ENCODE results near the gene GLB1L3.

Gene GLB1L3, protein sequence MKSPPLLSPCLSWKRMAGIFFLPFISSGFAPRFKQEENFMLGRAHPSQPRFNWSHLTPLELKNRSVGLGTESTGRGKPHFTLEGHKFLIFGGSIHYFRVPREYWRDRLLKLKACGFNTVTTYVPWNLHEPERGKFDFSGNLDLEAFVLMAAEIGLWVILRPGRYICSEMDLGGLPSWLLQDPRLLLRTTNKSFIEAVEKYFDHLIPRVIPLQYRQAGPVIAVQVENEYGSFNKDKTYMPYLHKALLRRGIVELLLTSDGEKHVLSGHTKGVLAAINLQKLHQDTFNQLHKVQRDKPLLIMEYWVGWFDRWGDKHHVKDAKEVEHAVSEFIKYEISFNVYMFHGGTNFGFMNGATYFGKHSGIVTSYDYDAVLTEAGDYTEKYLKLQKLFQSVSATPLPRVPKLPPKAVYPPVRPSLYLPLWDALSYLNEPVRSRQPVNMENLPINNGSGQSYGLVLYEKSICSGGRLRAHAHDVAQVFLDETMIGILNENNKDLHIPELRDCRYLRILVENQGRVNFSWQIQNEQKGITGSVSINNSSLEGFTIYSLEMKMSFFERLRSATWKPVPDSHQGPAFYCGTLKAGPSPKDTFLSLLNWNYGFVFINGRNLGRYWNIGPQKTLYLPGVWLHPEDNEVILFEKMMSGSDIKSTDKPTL

DNA sequence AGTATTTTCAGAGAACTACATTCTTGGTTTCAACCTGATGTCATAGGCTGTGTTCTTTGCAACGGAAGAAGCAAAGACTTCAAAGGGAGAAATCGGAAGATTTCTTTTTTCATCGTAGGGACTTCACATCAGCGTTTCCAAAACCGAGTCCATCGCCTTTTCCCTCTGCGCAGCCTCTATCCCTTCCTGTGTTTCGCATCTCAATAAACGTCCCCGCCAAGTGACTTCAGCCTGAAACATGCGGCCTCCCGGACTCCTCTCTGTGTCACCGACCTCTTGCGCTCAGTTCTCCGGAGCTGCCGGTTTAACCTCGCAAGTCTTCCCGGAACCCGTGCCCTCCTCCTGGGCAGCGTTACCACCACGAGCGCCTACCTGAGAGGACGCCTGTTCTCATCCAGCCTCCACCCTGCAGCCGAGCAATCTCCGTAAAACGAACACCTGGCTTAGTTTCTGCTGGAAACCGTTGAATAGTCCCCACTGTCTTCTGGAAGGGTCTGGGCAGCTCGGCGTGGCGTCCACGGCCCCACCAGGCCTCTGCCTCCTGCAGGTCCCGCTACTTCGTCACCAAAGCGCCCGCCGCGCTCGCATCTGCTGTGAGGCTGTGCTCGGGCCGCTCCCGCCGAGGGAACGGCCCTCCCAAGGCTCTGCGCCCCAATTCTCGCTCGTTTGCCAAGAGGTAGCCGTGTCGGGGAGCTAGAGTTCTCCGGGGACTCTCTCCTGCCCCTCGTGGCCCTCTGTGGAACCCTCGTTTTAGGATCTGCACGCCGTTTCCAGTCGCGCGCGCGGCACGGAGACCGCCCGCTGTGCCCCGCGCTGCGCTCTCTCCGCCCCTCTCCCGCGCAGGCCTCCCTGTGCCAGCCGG lies at the start of gene GLB1L3:
GLB1L3 (plus strand) TSS at position 846 of the 862 bp plus-strand sequence. CDS start 362 bp downstream, outside the sequence.
- Mint-ChIP-seq H3K9me3 (peaks cover 7% of the 10 kb centered on the region), H3K27me3 (ENCODE audit: low read depth) (peaks cover 2% of the 10 kb centered on the region), H3K4me1 (ENCODE audit: low read depth) (peaks cover 53% of the 10 kb centered on the region), H3K27ac (peak within 1 kb of the TSS; percentile 87), H3K4me3 (peak within 1 kb of the TSS; percentile 89), H3K36me3 (ENCODE audit: low read depth) (peaks cover 27% of the 10 kb centered on the region)
- peak; percentile 79 for DNase-seq (ENCODE audit: low spot score)

DNA sequence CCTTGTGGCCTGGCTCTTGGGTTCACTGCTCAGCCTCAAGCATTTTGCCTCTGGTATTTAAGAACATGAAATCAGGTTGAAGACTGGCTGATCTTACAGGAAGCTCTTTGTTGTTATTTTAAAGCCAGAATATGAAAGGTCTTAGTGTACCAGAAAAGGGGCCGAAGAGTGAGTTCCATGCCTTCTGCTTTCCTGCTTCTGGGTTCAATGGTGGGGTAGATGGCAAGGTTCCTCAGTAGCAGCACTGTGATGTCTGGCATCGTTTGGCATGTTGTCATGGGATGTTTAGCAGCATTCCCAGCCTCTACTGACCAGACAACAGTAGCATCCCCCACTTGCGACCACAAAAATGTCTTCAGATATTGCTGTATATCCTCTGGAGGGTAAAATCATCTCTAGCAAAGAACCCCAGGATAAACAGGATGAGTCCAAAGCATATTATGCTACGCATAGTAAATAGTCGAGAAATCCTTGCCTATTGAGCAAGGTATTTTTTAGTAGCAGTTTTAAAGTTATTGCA lies 49.3 kb upstream of the GLB1L3 start:
- peaks cover 68% of the 10 kb centered on the region for H3K4me1 Mint-ChIP-seq (ENCODE audit: low read depth)
- peak overlapping the region; percentile 95 for H3K4me3 Mint-ChIP-seq
- no peaks in the 10 kb centered on the region for H3K9me3 Mint-ChIP-seq
- DNase-seq (ENCODE audit: low spot score), result no peak
- peaks cover 29% of the 10 kb centered on the region for H3K36me3 Mint-ChIP-seq (ENCODE audit: low read depth)
- no peak overlapping the region for H3K27ac Mint-ChIP-seq
- H3K27me3 Mint-ChIP-seq (ENCODE audit: low read depth), result no peaks in the 10 kb centered on the region

DNA sequence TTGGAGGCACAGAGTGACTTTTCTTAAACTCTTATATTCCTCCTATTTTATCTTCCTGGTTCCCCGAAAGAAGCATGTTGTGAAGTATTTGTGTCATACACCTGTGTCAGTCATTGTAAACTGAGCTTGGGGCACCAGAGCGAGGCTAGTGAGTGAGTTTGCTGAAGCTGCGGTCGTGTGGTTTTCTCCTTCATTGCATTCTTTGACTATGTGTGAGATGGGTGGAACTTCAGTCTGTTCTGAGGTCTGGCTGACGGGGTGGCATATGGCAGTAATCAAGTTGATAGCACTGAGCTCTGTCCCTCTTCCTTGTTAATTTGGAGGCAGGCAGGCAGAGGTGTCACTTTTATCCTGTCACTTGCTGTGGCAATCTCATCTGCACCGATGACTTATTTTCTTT lies 47.6 kb upstream of the GLB1L3 start:
- no peak for DNase-seq (ENCODE audit: low spot score)

DNA sequence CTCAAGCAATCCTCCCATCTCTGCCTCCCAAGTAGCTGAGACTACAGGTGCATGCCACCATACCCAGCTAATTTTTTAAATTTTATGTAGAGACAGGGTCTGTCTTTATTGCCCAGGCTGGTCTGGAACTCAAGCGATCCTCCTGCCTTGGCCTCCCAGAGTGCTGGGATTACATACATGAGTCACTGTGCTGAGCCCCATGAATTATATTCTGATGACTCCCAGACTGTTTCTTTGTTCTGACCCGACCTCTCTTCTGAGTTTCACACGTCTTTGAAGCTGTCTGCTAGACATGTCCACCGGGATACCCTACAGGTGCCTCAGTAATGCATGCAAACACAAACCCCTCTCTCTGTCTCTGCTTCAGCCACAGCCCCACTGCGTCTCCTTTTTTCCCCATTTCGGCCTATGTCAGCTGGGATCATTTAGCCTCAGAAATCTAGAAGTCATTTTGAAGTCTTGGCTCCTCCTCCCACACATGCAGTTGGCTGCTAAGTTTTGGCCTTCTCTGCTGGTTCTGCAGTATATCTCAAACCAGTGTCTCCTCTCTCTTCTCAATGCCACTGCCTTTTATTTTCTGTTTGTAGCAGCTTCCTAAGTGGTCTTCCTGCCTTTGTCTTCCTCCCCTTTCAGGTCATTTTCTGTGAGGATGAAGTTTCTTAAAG lies 46.9 kb upstream of the GLB1L3 start:
- Mint-ChIP-seq H3K9me3 (no peaks in the 10 kb centered on the region), H3K36me3 (ENCODE audit: low read depth) (peaks cover 14% of the 10 kb centered on the region), H3K4me1 (ENCODE audit: low read depth) (peaks cover 67% of the 10 kb centered on the region), H3K4me3 (no peak overlapping the region), H3K27ac (peak overlapping the region; percentile 28), H3K27me3 (ENCODE audit: low read depth) (no peaks in the 10 kb centered on the region)
- no peak for DNase-seq (ENCODE audit: low spot score)

More for the DNA sequence above, 47.6 kb upstream of the GLB1L3 start:
- Mint-ChIP-seq H3K4me3 (no peak overlapping the region), H3K36me3 (ENCODE audit: low read depth) (peaks cover 19% of the 10 kb centered on the region), H3K27ac (no peak overlapping the region), H3K4me1 (ENCODE audit: low read depth) (peaks cover 67% of the 10 kb centered on the region), H3K27me3 (ENCODE audit: low read depth) (no peaks in the 10 kb centered on the region), H3K9me3 (no peaks in the 10 kb centered on the region)

DNA sequence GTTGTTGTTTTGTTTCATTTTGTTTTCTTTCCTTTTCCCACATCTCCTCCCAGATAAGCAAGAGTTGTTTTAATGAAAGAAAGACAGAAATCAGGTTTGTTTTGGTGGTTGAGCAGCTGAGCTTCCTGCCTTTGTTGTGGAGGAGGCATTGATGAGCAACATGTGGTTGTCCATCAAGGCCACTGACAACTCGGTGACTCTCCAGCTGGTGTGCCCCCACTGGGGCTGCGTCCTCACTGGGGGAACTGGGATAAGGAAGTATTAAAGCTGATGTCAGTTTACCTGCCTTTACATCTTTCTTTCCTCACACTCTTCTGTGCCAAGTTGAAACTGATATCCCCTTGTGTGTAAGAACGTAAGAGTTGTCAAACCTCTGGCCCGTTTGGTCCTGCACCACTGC lies 45.8 kb upstream of the GLB1L3 start:
- peaks cover 18% of the 10 kb centered on the region for H3K36me3 Mint-ChIP-seq (ENCODE audit: low read depth)
- no peak for DNase-seq (ENCODE audit: low spot score)
- no peaks in the 10 kb centered on the region for H3K9me3 Mint-ChIP-seq
- no peak overlapping the region for H3K4me3 Mint-ChIP-seq
- no peak overlapping the region for H3K27ac Mint-ChIP-seq
- H3K27me3 Mint-ChIP-seq (ENCODE audit: low read depth), result no peaks in the 10 kb centered on the region
- peaks cover 67% of the 10 kb centered on the region for H3K4me1 Mint-ChIP-seq (ENCODE audit: low read depth)

DNA sequence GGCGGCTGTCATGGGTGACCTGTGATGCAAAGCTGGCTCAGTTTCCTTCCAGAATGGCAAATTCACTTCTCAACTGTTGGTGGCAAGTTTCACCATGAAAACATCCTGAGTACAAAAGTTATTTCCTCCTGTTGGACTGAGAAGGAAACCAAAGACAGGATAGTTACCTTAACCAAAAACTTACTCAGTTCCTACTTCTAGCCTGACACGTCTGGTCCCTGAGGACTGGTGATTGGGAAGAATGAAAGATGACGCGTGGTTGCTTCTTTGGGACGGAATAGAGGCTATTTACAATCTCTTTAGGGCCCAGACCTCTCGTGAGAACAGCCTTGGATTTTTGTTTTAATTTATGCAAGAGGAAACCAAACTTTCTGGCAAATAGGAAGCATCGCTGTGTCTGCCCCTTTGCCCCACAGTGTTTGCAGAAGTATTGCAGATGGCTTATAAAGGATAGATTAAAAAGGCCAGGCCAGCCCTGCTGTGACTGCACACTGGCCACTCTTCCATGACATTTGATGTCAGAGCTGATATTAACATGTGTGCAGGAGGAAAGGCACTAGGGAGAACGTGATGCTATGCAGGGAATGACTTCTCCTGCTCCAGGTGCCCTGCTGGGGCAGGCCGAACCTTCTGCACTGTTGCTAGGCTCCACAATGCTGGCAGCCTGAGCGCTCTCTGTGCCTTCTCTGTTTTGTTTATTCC lies 44.1 kb upstream of the GLB1L3 start:
- peaks cover 18% of the 10 kb centered on the region for H3K36me3 Mint-ChIP-seq (ENCODE audit: low read depth)

DNA sequence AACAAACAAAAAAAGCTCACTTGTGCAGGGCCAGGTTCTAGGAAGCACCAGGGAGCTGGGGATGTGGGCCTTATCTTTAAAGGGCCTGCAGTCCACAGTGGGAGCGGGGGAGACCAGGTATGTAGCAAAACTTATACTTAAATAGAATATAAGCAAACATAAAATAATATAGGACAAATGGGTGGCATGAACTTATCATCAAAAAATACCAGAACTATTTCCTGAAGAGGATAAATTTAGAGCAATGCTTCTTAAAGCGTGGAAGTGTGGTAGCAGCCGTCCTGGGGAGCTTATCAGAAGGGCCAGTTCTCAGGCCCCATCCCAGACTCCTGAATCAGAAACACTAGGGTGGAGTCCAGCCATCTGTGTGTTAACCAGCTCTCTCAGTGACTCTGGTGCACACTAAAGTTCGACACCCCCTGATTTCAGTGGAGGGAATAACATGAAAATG lies 42.4 kb upstream of the GLB1L3 start:
- DNase-seq (ENCODE audit: low spot score), result no peak
- Mint-ChIP-seq H3K4me3 (no peak overlapping the region), H3K9me3 (no peaks in the 10 kb centered on the region), H3K4me1 (ENCODE audit: low read depth) (peaks cover 33% of the 10 kb centered on the region), H3K27ac (no peak overlapping the region), H3K36me3 (ENCODE audit: low read depth) (peaks cover 19% of the 10 kb centered on the region), H3K27me3 (ENCODE audit: low read depth) (no peaks in the 10 kb centered on the region)

More for the DNA sequence above, 44.1 kb upstream of the GLB1L3 start:
- Mint-ChIP-seq H3K27ac (peak overlapping the region; percentile 24), H3K9me3 (no peaks in the 10 kb centered on the region), H3K4me3 (no peak overlapping the region), H3K27me3 (ENCODE audit: low read depth) (no peaks in the 10 kb centered on the region), H3K4me1 (ENCODE audit: low read depth) (peaks cover 49% of the 10 kb centered on the region)
- no peak for DNase-seq (ENCODE audit: low spot score)

DNA sequence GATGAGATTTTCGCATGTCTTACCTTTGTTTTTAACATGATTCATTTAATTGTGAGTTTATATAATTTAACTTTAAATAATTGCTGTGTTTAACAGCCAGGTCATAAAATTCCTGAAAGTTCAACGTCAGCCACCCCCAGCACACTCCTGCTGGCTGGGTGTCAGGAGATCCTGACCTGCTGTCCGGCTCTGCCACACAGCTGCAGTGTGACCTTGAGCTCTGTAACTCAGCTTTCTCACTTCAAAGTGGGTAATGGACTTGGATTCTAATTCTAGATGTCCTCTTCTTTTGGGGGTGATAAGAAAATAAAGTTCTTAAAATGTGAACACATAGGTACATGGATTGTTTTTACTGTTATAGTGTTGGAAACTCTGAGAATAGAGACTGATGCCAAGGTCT lies 40.8 kb upstream of the GLB1L3 start:
- no peak for DNase-seq (ENCODE audit: low spot score)
- Mint-ChIP-seq H3K27ac (no peak overlapping the region), H3K4me3 (no peak overlapping the region), H3K36me3 (ENCODE audit: low read depth) (peaks cover 23% of the 10 kb centered on the region), H3K27me3 (ENCODE audit: low read depth) (no peaks in the 10 kb centered on the region), H3K4me1 (ENCODE audit: low read depth) (peaks cover 19% of the 10 kb centered on the region), H3K9me3 (no peaks in the 10 kb centered on the region)

DNA sequence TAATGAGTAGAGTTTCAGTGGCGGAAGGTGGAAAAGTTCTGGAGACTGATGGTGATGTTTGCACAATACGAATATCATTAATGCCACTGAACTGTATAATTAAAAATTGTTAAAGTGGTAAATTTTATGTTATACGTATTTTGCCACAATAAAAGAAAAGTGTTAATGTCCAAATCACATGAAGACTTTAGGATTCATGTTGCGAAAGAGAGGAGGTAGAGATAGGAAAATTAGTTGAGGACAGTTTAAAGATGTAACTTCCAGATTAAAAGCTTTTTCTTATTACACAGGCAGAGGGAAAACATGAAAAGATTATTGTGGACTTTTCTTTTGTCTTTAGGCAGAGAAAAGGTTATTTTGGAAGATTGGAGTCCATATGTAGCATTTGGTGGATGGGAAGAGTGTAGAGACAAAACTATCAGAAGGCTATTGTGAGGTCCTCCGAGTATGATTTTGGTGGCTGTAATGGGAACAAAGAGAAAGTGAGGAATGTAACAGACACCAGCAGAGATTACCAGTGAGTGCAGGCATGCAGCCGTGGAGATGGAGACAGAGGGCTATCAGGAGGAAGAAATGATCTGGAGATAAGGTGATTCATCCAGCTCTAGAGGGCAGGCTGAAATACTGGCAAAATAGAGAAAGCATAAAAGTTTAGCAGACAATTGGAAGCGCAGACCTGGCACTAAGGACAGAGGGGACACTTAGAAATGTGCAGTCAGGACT lies 39.2 kb upstream of the GLB1L3 start:
- Mint-ChIP-seq H3K36me3 (ENCODE audit: low read depth) (peaks cover 23% of the 10 kb centered on the region), H3K9me3 (no peaks in the 10 kb centered on the region), H3K4me3 (no peak overlapping the region), H3K27ac (no peak overlapping the region), H3K4me1 (ENCODE audit: low read depth) (peaks cover 10% of the 10 kb centered on the region), H3K27me3 (ENCODE audit: low read depth) (no peaks in the 10 kb centered on the region)
- no peak for DNase-seq (ENCODE audit: low spot score)

DNA sequence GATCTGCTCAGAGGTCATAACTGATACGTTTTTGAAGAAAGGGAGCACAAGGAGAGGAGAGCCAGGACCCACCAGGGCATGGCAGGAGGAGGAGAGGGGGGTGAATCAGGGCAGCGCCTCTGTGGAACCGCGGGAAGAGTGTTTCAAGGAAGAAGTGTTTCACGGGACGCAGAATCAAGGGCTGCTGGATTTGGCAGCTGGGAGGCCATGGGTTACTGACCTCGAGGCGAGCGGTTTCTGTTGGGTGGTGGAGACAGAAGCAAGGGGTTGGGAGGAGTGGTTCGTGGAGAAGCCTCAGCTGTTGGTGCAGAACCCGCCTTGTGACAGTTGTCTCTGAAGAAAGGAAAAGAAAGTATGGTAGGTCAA lies 38.6 kb upstream of the GLB1L3 start:
- no peak for DNase-seq (ENCODE audit: low spot score)
- Mint-ChIP-seq H3K9me3 (no peaks in the 10 kb centered on the region), H3K36me3 (ENCODE audit: low read depth) (peaks cover 27% of the 10 kb centered on the region), H3K4me1 (ENCODE audit: low read depth) (peaks cover 5% of the 10 kb centered on the region), H3K27ac (no peak overlapping the region), H3K27me3 (ENCODE audit: low read depth) (no peaks in the 10 kb centered on the region), H3K4me3 (no peak overlapping the region)

DNA sequence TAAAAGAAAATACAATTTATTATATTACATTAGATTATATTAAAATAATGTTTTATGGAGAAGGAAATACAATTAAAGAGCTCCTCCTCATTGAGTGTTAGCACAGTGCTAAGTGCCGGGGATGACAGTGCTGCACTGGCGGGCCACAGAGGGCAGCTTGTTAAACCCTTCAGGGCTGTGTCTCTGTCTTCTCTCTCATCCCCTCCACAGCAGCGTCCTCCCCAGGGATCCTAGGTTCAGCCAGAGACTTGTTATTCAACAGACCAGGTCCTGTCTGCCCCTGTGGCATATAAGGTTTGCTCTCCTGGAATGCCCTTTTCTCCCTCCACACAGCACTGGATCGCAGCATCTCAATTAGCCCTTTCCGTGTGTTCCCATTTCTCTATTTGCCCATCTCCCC lies 37.2 kb upstream of the GLB1L3 start:
- no peaks in the 10 kb centered on the region for H3K9me3 Mint-ChIP-seq
- no peak for DNase-seq (ENCODE audit: low spot score)
- no peak overlapping the region for H3K27ac Mint-ChIP-seq
- no peak overlapping the region for H3K4me3 Mint-ChIP-seq
- H3K4me1 Mint-ChIP-seq (ENCODE audit: low read depth), result no peaks in the 10 kb centered on the region
- H3K36me3 Mint-ChIP-seq (ENCODE audit: low read depth), result peaks cover 38% of the 10 kb centered on the region
- H3K27me3 Mint-ChIP-seq (ENCODE audit: low read depth), result no peaks in the 10 kb centered on the region

DNA sequence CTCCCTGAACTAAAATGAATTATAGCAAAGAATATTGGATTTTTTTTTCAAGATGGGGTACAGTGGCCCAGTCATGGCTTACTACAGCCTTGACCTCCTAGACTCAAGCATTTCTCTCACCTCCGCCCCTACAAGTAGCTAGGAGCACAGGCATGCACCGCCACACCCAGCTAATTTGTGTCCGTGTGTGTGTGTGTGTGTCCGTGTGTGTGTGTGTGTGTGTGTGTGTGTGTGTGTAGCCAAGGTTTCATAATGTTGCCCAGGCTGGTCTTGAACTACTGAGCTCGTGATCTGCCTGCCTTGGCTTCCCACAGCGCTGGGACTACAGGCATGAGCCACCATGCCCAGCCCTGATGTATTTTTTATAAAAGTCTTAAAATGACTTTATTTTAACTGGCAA lies 35.6 kb upstream of the GLB1L3 start:
- DNase-seq (ENCODE audit: low spot score), result no peak
- H3K36me3 Mint-ChIP-seq (ENCODE audit: low read depth), result peaks cover 41% of the 10 kb centered on the region
- H3K4me3 Mint-ChIP-seq, result no peak overlapping the region
- no peaks in the 10 kb centered on the region for H3K9me3 Mint-ChIP-seq
- H3K4me1 Mint-ChIP-seq (ENCODE audit: low read depth), result no peaks in the 10 kb centered on the region
- H3K27ac Mint-ChIP-seq, result no peak overlapping the region
- H3K27me3 Mint-ChIP-seq (ENCODE audit: low read depth), result no peaks in the 10 kb centered on the region

Data from T-helper 2 cell treated with Interferon-gamma antibody and Interleukin-4, amounts not matched to agents 5 μg/mL and 100 μg/mL, for 36 hours (primary cell).